ENCODE results near the gene SLC41A1. TPM values are rescaled to one million over a fixed set of nuclear protein-coding genes. Genes with fewer than 3 reads are reported as not detected.
"Not testable (repeated sequence)": the region's sequence is repeated elsewhere in the genome, so short reads cannot be mapped to it uniquely, and the experiment has no call there.

SLC41A1 gene
- polyA plus RNA-seq, 1 of the 3 experiments (the other 2 are of a cell fraction): 18.3 TPM

DNA sequence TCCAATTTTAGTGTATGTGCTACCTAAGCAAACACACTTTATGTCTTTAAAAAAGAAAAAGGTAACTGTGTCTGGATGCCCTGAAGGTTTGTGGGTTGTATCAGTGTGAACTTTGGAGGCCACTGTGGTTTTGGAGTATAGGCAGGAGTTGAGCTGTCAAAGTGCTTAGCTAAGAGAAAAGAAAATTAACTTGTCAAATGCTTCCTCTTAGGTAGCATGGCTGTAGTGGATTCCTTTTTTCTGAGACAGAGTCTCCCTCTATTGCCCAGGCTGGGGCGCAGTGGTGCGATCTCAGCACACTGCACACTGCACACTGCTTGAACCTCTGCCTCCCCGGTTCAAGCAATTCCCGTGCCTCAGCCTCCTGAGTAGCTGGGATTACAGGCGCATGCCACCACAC, 11.2 kb upstream of the SLC41A1 start (continued):
- TF ChIP-seq, protein P1, sequence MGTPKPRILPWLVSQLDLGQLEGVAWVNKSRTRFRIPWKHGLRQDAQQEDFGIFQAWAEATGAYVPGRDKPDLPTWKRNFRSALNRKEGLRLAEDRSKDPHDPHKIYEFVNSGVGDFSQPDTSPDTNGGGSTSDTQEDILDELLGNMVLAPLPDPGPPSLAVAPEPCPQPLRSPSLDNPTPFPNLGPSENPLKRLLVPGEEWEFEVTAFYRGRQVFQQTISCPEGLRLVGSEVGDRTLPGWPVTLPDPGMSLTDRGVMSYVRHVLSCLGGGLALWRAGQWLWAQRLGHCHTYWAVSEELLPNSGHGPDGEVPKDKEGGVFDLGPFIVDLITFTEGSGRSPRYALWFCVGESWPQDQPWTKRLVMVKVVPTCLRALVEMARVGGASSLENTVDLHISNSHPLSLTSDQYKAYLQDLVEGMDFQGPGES (IDR thresholded peaks at IDR 0.05; ENCODE audit: low read depth, low read length): no peak
- TF ChIP-seq RAD21 (IDR thresholded peaks at IDR 0.05; ENCODE audit: low read length) (no peak), RCOR1 (IDR thresholded peaks at IDR 0.05; ENCODE audit: low read length) (no peak)

GRCh38 chr1:205823260-205823659, 10.3 kb upstream of the SLC41A1 start:
- H3K4me3 ChIP-seq (ENCODE audit: low read depth in 2 of 2, low read length in 1 of 2); POLR2A ChIA-PET; CTCF ChIA-PET; H3F3A ChIP-seq (replicated peaks; ENCODE audit: insufficient read depth); H4K20me1 ChIP-seq (ENCODE audit: insufficient read depth); H3K9me2 ChIP-seq; H3K79me2 ChIP-seq (ENCODE audit: insufficient read depth); H3K36me3 ChIP-seq (replicated peaks in 1 of 2; ENCODE audit: control insufficient read depth in 1 of 2, insufficient read depth in 2 of 2, low read length in 1 of 2); H3K9me3 ChIP-seq; H3K27ac ChIP-seq (ENCODE audit: low read depth in 2 of 2, low read length in 1 of 2); H3K4me2 ChIP-seq; DNase-seq; H2AFZ ChIP-seq (ENCODE audit: low read depth); H3K27me3 ChIP-seq (ENCODE audit: insufficient read depth); H3K4me1 ChIP-seq (ENCODE audit: control insufficient read depth in 1 of 2, insufficient read depth in 2 of 2, low read depth in 1 of 2, low read length in 1 of 2); H3K9ac ChIP-seq: not testable (repeated sequence)
- 80% methylated on average over 2 of the region's 2 CpGs for WGBS (ENCODE audit: low lambda C conversion rate)

- Histone ChIP-seq H3K36me3 (replicated peaks in 1 of 2; ENCODE audit: control insufficient read depth in 1 of 2, insufficient read depth in 2 of 2, low read length in 1 of 2) (no peaks in the 10 kb centered on the region), H3K4me3 (ENCODE audit: low read depth in 2 of 2, low read length in 1 of 2) (no peak overlapping the region), H4K20me1 (ENCODE audit: insufficient read depth) (no peaks in the 10 kb centered on the region), H2AFZ (ENCODE audit: low read depth) (no peak overlapping the region), H3K27ac (ENCODE audit: low read depth in 2 of 2, low read length in 1 of 2) (no peak overlapping the region), H3K4me1 (ENCODE audit: control insufficient read depth in 1 of 2, insufficient read depth in 2 of 2, low read depth in 1 of 2, low read length in 1 of 2) (no peaks in the 10 kb centered on the region; a peak in 1 of 4 replicates), H3K9me2 (no peaks in the 10 kb centered on the region), H3K27me3 (ENCODE audit: insufficient read depth) (no peaks in the 10 kb centered on the region), H3K4me2 (no peak overlapping the region), H3F3A (replicated peaks; ENCODE audit: insufficient read depth) (no peaks in the 10 kb centered on the region), H3K9me3 (no peaks in the 10 kb centered on the region), H3K79me2 (ENCODE audit: insufficient read depth) (no peaks in the 10 kb centered on the region), H3K9ac (no peak overlapping the region)
- CTCF ChIA-PET: no interaction called here
- TF ChIP-seq GATA2 (CRISPR knock-in tag; IDR thresholded peaks at IDR 0.05): no peak
- no peak for TF ChIP-seq RCOR1 (IDR thresholded peaks at IDR 0.05; ENCODE audit: low read length)
- TF ChIP-seq NRF1 (IDR thresholded peaks at IDR 0.05; ENCODE audit: low read depth, low read length): no peak
- TF ChIP-seq, protein P2, sequence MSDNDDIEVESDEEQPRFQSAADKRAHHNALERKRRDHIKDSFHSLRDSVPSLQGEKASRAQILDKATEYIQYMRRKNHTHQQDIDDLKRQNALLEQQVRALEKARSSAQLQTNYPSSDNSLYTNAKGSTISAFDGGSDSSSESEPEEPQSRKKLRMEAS (IDR thresholded peaks at IDR 0.05; ENCODE audit: low read depth): no peak
- no peak for TF ChIP-seq TAF1 (IDR thresholded peaks at IDR 0.05; ENCODE audit: borderline replicate concordance, low read depth, low read length)
- TF ChIP-seq FOSL2 (IDR thresholded peaks at IDR 0.05; ENCODE audit: borderline replicate concordance, low read depth): no peak
- no peak for TF ChIP-seq MXI1 (IDR thresholded peaks at IDR 0.05; ENCODE audit: low read depth, low read length)
- DNase-seq: no peak
- POLR2A ChIA-PET: no interaction called here
- 80% methylated on average over 2 of the region's 2 CpGs for WGBS (ENCODE audit: low lambda C conversion rate)
Measured at GRCh38 chr1:205822397-205822796, 9.4 kb upstream of the SLC41A1 start.

DNA sequence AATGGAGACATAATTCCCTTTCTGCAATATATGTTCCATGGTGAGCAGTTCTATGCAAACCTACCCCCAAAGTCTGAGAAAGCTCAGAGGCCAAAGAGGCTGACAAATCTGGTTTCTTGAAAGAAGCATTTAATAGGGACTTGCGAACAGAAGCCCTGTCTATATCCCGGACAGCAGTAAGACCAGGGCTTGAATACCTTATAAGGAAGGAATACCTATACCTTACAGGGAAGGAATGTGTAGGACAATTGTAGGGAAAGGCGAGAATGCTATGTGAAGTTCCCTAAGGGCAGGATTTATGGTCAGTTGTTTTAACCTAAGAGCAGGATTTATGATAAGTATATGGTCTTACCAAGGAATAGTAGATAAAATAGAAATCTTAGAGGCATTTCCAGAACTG, 5.0 kb upstream of the SLC41A1 start:
- Histone ChIP-seq H3K4me1 (ENCODE audit: control insufficient read depth in 1 of 2, insufficient read depth in 2 of 2, low read depth in 1 of 2, low read length in 1 of 2) (peaks cover 0 to 9% of the 10 kb centered on the region in 2 experiments; a peak in 2 of 4 replicates), H3K27ac (ENCODE audit: low read depth in 2 of 2, low read length in 1 of 2) (no peak overlapping the region), H3K9me2 (no peaks in the 10 kb centered on the region), H3K4me2 (no peak overlapping the region), H3K9me3 (no peaks in the 10 kb centered on the region), H3K9ac (no peak overlapping the region), H2AFZ (ENCODE audit: low read depth) (no peak overlapping the region), H3K79me2 (ENCODE audit: insufficient read depth) (no peaks in the 10 kb centered on the region), H3K4me3 (ENCODE audit: low read depth in 2 of 2, low read length in 1 of 2) (no peak overlapping the region), H4K20me1 (ENCODE audit: insufficient read depth) (no peaks in the 10 kb centered on the region), H3K36me3 (replicated peaks in 1 of 2; ENCODE audit: control insufficient read depth in 1 of 2, insufficient read depth in 2 of 2, low read length in 1 of 2) (no peaks in the 10 kb centered on the region), H3K27me3 (ENCODE audit: insufficient read depth) (no peaks in the 10 kb centered on the region), H3F3A (replicated peaks; ENCODE audit: insufficient read depth) (no peaks in the 10 kb centered on the region)
- 86% methylated on average over 3 of the region's 3 CpGs for WGBS (ENCODE audit: low lambda C conversion rate)
- POLR2A ChIA-PET: no interaction called here
- DNase-seq: no peak
- CTCF ChIA-PET: interaction anchor here (0.8 to 2.1 kb wide), 4 partner anchors 9 to 159 kb away, joined by 3 to 5 read pairs (median 4); no protein-coding TSS in a partner anchor
- TF ChIP-seq FOXM1 (IDR thresholded peaks at IDR 0.05; ENCODE audit: low read depth): no peak
- TF ChIP-seq SIN3A (IDR thresholded peaks at IDR 0.05; ENCODE audit: borderline replicate concordance, low read depth, low read length): no peak
- no peak for TF ChIP-seq TEAD4 (IDR thresholded peaks at IDR 0.05; ENCODE audit: borderline replicate concordance, insufficient read depth)
- no peak for TF ChIP-seq SMC3 (IDR thresholded peaks at IDR 0.05; ENCODE audit: low read depth, low read length)
- TF ChIP-seq, protein P3, sequence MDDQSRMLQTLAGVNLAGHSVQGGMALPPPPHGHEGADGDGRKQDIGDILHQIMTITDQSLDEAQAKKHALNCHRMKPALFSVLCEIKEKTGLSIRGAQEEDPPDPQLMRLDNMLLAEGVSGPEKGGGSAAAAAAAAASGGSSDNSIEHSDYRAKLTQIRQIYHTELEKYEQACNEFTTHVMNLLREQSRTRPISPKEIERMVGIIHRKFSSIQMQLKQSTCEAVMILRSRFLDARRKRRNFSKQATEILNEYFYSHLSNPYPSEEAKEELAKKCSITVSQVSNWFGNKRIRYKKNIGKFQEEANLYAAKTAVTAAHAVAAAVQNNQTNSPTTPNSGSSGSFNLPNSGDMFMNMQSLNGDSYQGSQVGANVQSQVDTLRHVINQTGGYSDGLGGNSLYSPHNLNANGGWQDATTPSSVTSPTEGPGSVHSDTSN (IDR thresholded peaks at IDR 0.05): no peak
- no peak for TF ChIP-seq YY1 (IDR thresholded peaks at IDR 0.05; ENCODE audit: low read depth)
- TF ChIP-seq, protein P4, sequence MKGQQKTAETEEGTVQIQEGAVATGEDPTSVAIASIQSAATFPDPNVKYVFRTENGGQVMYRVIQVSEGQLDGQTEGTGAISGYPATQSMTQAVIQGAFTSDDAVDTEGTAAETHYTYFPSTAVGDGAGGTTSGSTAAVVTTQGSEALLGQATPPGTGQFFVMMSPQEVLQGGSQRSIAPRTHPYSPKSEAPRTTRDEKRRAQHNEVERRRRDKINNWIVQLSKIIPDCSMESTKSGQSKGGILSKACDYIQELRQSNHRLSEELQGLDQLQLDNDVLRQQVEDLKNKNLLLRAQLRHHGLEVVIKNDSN (IDR thresholded peaks at IDR 0.05; ENCODE audit: borderline replicate concordance, low read depth): no peak
- no peak for TF ChIP-seq MEF2A (IDR thresholded peaks at IDR 0.05; ENCODE audit: borderline replicate concordance, low read depth)

Measured in SK-N-SH (cell line).